ENCODE measurements around the gene SPESP1. TPM values are rescaled to one million over a fixed set of nuclear protein-coding genes. Genes with fewer than 3 reads are reported as not detected.

SPESP1 gene
- total RNA-seq, 1 experiment from 2014 or later: not detected

GRCh38 chr15:68987120-68987519 lies 56.8 kb downstream of the SPESP1 start:
- intact Hi-C loops (cut with micrococcal nuclease; ENCODE audit: unreplicated experiment) (no loop called here), in situ Hi-C loops (cut with HindIII; ENCODE audit: low pct_unique_long_range_greater_than_20kb, low sequenced_read_pairs) (no loop called here)
- ChIA-PET CTCF (no interaction called here), POLR2A (no interaction called here)
- TF ChIP-seq SIN3A (IDR thresholded peaks at IDR 0.05; ENCODE audit: borderline replicate concordance, insufficient read depth, low read depth, low read length) (no peak), CTCF (IDR thresholded peaks at IDR 0.05) (no peak), TCF7L2 (IDR thresholded peaks at IDR 0.05; ENCODE audit: low read depth, low read length) (no peak), POLR2AphosphoS5 (IDR thresholded peaks at IDR 0.05; ENCODE audit: low read depth, low read length) (no peak)
- TF ChIP-seq, protein P1, sequence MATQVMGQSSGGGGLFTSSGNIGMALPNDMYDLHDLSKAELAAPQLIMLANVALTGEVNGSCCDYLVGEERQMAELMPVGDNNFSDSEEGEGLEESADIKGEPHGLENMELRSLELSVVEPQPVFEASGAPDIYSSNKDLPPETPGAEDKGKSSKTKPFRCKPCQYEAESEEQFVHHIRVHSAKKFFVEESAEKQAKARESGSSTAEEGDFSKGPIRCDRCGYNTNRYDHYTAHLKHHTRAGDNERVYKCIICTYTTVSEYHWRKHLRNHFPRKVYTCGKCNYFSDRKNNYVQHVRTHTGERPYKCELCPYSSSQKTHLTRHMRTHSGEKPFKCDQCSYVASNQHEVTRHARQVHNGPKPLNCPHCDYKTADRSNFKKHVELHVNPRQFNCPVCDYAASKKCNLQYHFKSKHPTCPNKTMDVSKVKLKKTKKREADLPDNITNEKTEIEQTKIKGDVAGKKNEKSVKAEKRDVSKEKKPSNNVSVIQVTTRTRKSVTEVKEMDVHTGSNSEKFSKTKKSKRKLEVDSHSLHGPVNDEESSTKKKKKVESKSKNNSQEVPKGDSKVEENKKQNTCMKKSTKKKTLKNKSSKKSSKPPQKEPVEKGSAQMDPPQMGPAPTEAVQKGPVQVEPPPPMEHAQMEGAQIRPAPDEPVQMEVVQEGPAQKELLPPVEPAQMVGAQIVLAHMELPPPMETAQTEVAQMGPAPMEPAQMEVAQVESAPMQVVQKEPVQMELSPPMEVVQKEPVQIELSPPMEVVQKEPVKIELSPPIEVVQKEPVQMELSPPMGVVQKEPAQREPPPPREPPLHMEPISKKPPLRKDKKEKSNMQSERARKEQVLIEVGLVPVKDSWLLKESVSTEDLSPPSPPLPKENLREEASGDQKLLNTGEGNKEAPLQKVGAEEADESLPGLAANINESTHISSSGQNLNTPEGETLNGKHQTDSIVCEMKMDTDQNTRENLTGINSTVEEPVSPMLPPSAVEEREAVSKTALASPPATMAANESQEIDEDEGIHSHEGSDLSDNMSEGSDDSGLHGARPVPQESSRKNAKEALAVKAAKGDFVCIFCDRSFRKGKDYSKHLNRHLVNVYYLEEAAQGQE (IDR thresholded peaks at IDR 0.05; ENCODE audit: insufficient read depth in 1 of 2, low read depth in 2 of 2, low read length in 1 of 2): no peak
- Histone ChIP-seq H3K9me3 (ENCODE audit: control insufficient read depth, insufficient read depth, low read depth, low read length) (no peaks in the 10 kb centered on the region), H3K4me1 (ENCODE audit: control insufficient read depth, insufficient read depth, low read length) (no peaks in the 10 kb centered on the region), H3K27me3 (ENCODE audit: control insufficient read depth, insufficient read depth, low read length) (peaks cover 2% of the 10 kb centered on the region), H3K4me3 (ENCODE audit: low read depth in 2 of 2, low read length in 2 of 2) (no peak overlapping the region), H3K27ac (ENCODE audit: low read length) (no peak overlapping the region), H3K36me3 (ENCODE audit: control insufficient read depth, insufficient read depth, low read length) (no peaks in the 10 kb centered on the region)
- no TSS peak for BruUV-seq (replicated peaks)
- DNase-seq (ENCODE audit: low read depth, low spot score) (no peak), ATAC-seq (no peak)

DNA sequence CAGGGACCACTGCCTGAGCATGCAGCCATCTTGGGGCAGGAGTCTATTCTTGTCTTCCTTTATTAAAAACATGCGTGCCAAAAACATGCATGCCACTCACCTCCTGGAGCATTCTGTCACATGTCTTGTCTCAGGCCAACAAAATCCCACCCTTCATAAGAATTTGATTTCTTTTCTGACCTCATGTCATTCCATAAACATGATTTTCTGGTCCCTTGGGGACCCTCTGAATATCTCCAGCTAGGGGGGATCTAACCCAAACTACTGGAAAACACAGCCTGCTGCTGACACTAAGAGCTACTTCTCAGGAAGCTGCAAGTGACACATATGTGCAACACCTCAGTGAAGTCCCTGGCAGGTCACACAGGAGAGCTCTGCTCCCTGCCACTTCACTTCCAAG lies 57.4 kb downstream of the SPESP1 start:
- in situ Hi-C loops (cut with HindIII; ENCODE audit: low pct_unique_long_range_greater_than_20kb, low sequenced_read_pairs): no loop called here
- ATAC-seq (no peak), DNase-seq (ENCODE audit: low read depth, low spot score) (no peak)
- TF ChIP-seq POLR2AphosphoS5 (IDR thresholded peaks at IDR 0.05; ENCODE audit: low read depth, low read length) (no peak), TCF7L2 (IDR thresholded peaks at IDR 0.05; ENCODE audit: low read depth, low read length) (no peak), CTCF (IDR thresholded peaks at IDR 0.05) (no peak), SIN3A (IDR thresholded peaks at IDR 0.05; ENCODE audit: borderline replicate concordance, insufficient read depth, low read depth, low read length) (no peak)
- TF ChIP-seq, protein P1 (IDR thresholded peaks at IDR 0.05; ENCODE audit: insufficient read depth in 1 of 2, low read depth in 2 of 2, low read length in 1 of 2): no peak
- H3K4me1 ChIP-seq (ENCODE audit: control insufficient read depth, insufficient read depth, low read length): no peaks in the 10 kb centered on the region
- ChIA-PET CTCF (no interaction called here), POLR2A (no interaction called here)
- H3K9me3 ChIP-seq (ENCODE audit: control insufficient read depth, insufficient read depth, low read depth, low read length): no peaks in the 10 kb centered on the region
- no peaks in the 10 kb centered on the region for H3K36me3 ChIP-seq (ENCODE audit: control insufficient read depth, insufficient read depth, low read length)
- peaks cover 2% of the 10 kb centered on the region for H3K27me3 ChIP-seq (ENCODE audit: control insufficient read depth, insufficient read depth, low read length)
- no TSS peak for BruUV-seq (replicated peaks)
- intact Hi-C loops (cut with micrococcal nuclease; ENCODE audit: unreplicated experiment): no loop called here
- H3K4me3 ChIP-seq (ENCODE audit: low read depth in 2 of 2, low read length in 2 of 2): no peak overlapping the region
- H3K27ac ChIP-seq (ENCODE audit: low read length): no peak overlapping the region
